GM10847 (cell line): Measurements from ENCODE around the gene ARHGAP18.

Experiments used
- POLR2A ChIP-seq: IDR thresholded peaks from 2 replicates; pipeline ENCODE4 v1.6.1; 2011; ENCODE audit not compliant: insufficient read length; ENCODE audit errors: extremely low read depth

Gene ARHGAP18

DNA sequence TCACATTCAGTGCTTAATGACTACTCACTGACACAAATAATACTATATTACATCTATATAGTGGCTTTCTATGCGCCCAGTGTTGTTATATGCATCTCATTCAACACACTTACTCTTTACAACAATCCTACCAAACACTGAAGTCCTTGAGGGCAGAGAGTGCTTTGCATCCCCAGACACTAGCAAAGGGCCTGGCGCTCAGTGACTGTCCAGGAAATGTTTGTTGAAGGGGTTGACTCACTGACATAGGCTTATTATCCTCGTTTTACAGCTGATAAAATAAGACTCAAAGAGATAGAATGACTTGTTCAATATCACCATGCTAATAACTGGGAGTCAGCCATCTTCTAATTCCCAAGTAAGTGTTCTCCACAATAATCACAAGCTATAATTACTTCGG lies 163.3 kb downstream of the ARHGAP18 start:
- TF ChIP-seq POLR2A = no peak

GRCh38 chr6:129544892-129545612 lies 164.9 kb downstream of the ARHGAP18 start:
- no peak for TF ChIP-seq POLR2A

DNA sequence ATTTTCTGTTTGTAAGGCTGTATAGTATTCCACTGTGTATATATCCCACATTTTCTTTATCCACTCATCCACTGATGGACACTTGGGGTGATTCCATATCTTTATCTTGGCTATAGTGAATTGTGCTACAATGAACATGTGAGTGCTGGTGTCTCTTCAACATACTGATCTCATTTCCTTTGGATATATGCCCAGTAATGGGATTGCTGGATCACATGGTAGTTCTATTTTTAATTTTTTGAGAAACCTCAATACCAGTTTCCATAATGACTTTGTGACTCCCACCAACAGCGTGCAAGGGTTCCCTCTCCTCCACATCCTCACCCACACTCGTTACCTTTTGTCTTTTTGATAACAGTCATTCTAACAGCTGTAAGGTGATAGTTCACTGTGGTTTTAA lies 166.0 kb downstream of the ARHGAP18 start:
- TF ChIP-seq POLR2A = no peak

DNA sequence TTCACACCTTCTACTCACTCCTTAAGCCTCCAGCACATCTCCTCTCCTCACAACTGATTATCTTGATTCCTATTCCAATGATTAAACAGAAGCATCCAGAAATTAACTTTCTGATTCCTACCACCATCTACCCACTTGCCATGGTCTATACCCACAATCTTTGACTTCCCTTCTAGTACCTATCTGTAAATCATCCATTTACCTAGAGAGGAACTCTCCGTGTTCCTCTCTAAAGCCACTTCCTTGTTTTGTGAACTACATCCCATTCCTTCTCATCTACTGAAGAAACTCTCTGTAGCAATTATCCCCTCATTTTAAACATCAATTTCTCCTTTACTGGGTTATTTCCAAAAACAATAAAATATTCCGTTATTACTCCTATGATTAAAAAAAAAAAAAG lies 167.3 kb downstream of the ARHGAP18 start:
- TF ChIP-seq POLR2A = no peak

DNA sequence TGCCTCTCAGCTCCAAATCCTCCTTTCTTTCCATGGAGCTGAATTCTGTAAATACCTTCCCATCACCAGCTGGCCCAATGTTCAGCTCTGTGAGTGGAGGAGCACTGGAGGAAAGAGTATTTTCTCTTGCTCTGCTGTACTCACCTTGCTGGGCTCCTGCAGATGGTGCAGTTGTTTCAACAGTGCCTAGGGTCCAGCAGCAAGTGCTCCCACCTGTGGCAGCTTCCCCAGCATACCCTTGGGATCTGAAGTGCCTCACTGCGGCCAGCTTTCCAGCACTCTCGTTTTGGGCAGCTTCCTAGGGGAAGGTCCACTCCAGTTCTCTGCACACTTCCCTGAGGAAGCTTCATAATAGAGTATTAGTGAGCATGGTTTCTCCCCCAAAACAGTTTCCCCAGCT lies 170.9 kb downstream of the ARHGAP18 start:
- no peak for TF ChIP-seq POLR2A

GRCh38 chr6:129536271-129536670 lies 173.7 kb downstream of the ARHGAP18 start:
- no peak for TF ChIP-seq POLR2A

- no peak for TF ChIP-seq POLR2A
These were observed 175.1 kb downstream of the ARHGAP18 start for GRCh38 chr6:129534926-129535325.
